Mononuclear cell (primary cell): ENCODE results near the gene BICC1. TPM values are rescaled to one million over a fixed set of nuclear protein-coding genes. Genes with fewer than 3 reads are reported as not detected.
A peak's percentile ranks its signal among the peaks of the same experiment; 100 is the strongest.

ENCODE experiments used
- H3K27me3 ChIP-seq: 2 replicates; pipeline ENCODE4 v1.6.0; 2011; ENCODE audit warnings: low read length, control low read depth; ENCODE audit not compliant: insufficient read depth
- H3K4me1 ChIP-seq: 2 replicates; pipeline ENCODE4 v1.5.1; 2011; ENCODE audit warnings: mild to moderate bottlenecking, low read length, control low read depth; ENCODE audit not compliant: insufficient read depth
- H3K4me3 ChIP-seq: 2 replicates; pipeline ENCODE4 v1.5.1; 2011; ENCODE audit warnings: mild to moderate bottlenecking, low read length, moderate library complexity
- H3K9me3 ChIP-seq: 2 replicates; pipeline ENCODE4 v1.5.1; 2011; ENCODE audit warnings: low read depth, mild to moderate bottlenecking, control low read depth, low read length
- total RNA-seq: library from RNA; depleted of rRNA; stranded (reverse); fragments of >200 nt; gene quantifications from one replicate; pipeline ENCODE4 v1.2.3, GENCODE V29; 2012

The BICC1 gene
- 0.21 TPM for total RNA-seq

GRCh38 chr10:58512491-58513187, at the start of gene BICC1:
TSS of gene BICC1 (plus strand) at chr10:58512872. CDS start at chr10:58513144, 272 bp downstream.
- H3K27me3 ChIP-seq: peaks cover 66% of the 10 kb centered on the region
- peak within 1 kb of the TSS; percentile 28 for H3K4me3 ChIP-seq
- H3K4me1 ChIP-seq: peaks cover 8% of the 10 kb centered on the region
- no peaks in the 10 kb centered on the region for H3K9me3 ChIP-seq

- Histone ChIP-seq H3K4me3 (no peak overlapping the region), H3K9me3 (no peaks in the 10 kb centered on the region)
Measured at GRCh38 chr10:58464956-58465355, 47.7 kb upstream of the BICC1 start.

GRCh38 chr10:58465629-58466028, 47.0 kb upstream of the BICC1 start:
- H3K4me1 ChIP-seq: no peaks in the 10 kb centered on the region
- H3K4me3 ChIP-seq: no peak overlapping the region
- no peaks in the 10 kb centered on the region for H3K9me3 ChIP-seq
- no peaks in the 10 kb centered on the region for H3K27me3 ChIP-seq

More at GRCh38 chr10:58464956-58465355, 47.7 kb upstream of the BICC1 start:
- Histone ChIP-seq H3K27me3 (no peaks in the 10 kb centered on the region), H3K4me1 (no peaks in the 10 kb centered on the region)

GRCh38 chr10:58467931-58468635, 44.6 kb upstream of the BICC1 start:
- H3K9me3 ChIP-seq: no peaks in the 10 kb centered on the region
- H3K4me1 ChIP-seq: no peaks in the 10 kb centered on the region
- H3K4me3 ChIP-seq: no peak overlapping the region
- H3K27me3 ChIP-seq: peaks cover 2% of the 10 kb centered on the region

GRCh38 chr10:58473976-58474375, 38.7 kb upstream of the BICC1 start:
- H3K4me3 ChIP-seq: no peak overlapping the region

GRCh38 chr10:58475322-58476277, 37.1 kb upstream of the BICC1 start:
- Histone ChIP-seq H3K4me3 (no peak overlapping the region), H3K4me1 (no peaks in the 10 kb centered on the region), H3K9me3 (no peaks in the 10 kb centered on the region), H3K27me3 (peaks cover 2% of the 10 kb centered on the region)

More at GRCh38 chr10:58473976-58474375, 38.7 kb upstream of the BICC1 start:
- Histone ChIP-seq H3K4me1 (no peaks in the 10 kb centered on the region), H3K9me3 (no peaks in the 10 kb centered on the region), H3K27me3 (peaks cover 2% of the 10 kb centered on the region)

GRCh38 chr10:58477122-58477521, 35.5 kb upstream of the BICC1 start:
- Histone ChIP-seq H3K9me3 (no peaks in the 10 kb centered on the region), H3K4me3 (no peak overlapping the region), H3K27me3 (no peaks in the 10 kb centered on the region), H3K4me1 (no peaks in the 10 kb centered on the region)

- Histone ChIP-seq H3K4me1 (no peaks in the 10 kb centered on the region), H3K4me3 (no peak overlapping the region), H3K27me3 (no peaks in the 10 kb centered on the region), H3K9me3 (no peaks in the 10 kb centered on the region)
Measured at GRCh38 chr10:58477902-58478301, 34.8 kb upstream of the BICC1 start.

GRCh38 chr10:58479045-58479444, 33.6 kb upstream of the BICC1 start:
- Histone ChIP-seq H3K4me1 (no peaks in the 10 kb centered on the region), H3K27me3 (no peaks in the 10 kb centered on the region), H3K9me3 (no peaks in the 10 kb centered on the region), H3K4me3 (no peak overlapping the region)

- Histone ChIP-seq H3K4me1 (no peaks in the 10 kb centered on the region), H3K4me3 (no peak overlapping the region), H3K9me3 (no peaks in the 10 kb centered on the region), H3K27me3 (no peaks in the 10 kb centered on the region)
Measured at GRCh38 chr10:58480321-58480720, 32.4 kb upstream of the BICC1 start.

- no peaks in the 10 kb centered on the region for H3K4me1 ChIP-seq
- H3K27me3 ChIP-seq: no peaks in the 10 kb centered on the region
- no peaks in the 10 kb centered on the region for H3K9me3 ChIP-seq
- H3K4me3 ChIP-seq: no peak overlapping the region
Measured at GRCh38 chr10:58481569-58482109, 31.0 kb upstream of the BICC1 start.

GRCh38 chr10:58486821-58487220, 25.9 kb upstream of the BICC1 start:
- Histone ChIP-seq H3K4me3 (no peak overlapping the region), H3K27me3 (no peaks in the 10 kb centered on the region), H3K9me3 (no peaks in the 10 kb centered on the region), H3K4me1 (no peaks in the 10 kb centered on the region)

- Histone ChIP-seq H3K27me3 (no peaks in the 10 kb centered on the region), H3K4me3 (no peak overlapping the region), H3K4me1 (no peaks in the 10 kb centered on the region), H3K9me3 (no peaks in the 10 kb centered on the region)
Measured at GRCh38 chr10:58488921-58489320, 23.8 kb upstream of the BICC1 start.

GRCh38 chr10:58502956-58503355, 9.7 kb upstream of the BICC1 start:
- H3K4me3 ChIP-seq: no peak overlapping the region
- peaks cover 14% of the 10 kb centered on the region for H3K27me3 ChIP-seq
- no peaks in the 10 kb centered on the region for H3K4me1 ChIP-seq
- H3K9me3 ChIP-seq: no peaks in the 10 kb centered on the region

GRCh38 chr10:58508316-58508715, 4.4 kb upstream of the BICC1 start:
- Histone ChIP-seq H3K4me3 (no peak overlapping the region), H3K27me3 (peaks cover 47% of the 10 kb centered on the region), H3K4me1 (peaks cover 4% of the 10 kb centered on the region), H3K9me3 (no peaks in the 10 kb centered on the region)
